Stimulated activated CD4-positive, alpha-beta T cell treated with anti-CD3 and anti-CD28 coated beads, Interleukin-15, amount 100 ng/mL, for 1 hour (primary cell): Measurements from ENCODE around the gene OPRD1.
"Not testable (repeated sequence)": the region's sequence is repeated elsewhere in the genome, so short reads cannot be mapped to it uniquely, and the experiment has no call there.

Source experiments
- DNase-seq, 2 donors: peaks; one replicate each; pipeline ENCODE4 v3.0.0-alpha.2; 2020; ENCODE audit warnings: low read depth in 1 of 2, low spot score in 1 of 2

OPRD1 gene

GRCh38 chr1:28840928-28841544 is 29.1 kb downstream of the OPRD1 start:
- no peak for DNase-seq

GRCh38 chr1:28845786-28846543 is 34.0 kb downstream of the OPRD1 start:
- no peak for DNase-seq

- DNase-seq: not testable (repeated sequence)
These were observed 35.2 kb downstream of the OPRD1 start for GRCh38 chr1:28847207-28847606.

GRCh38 chr1:28848416-28848815 is 36.4 kb downstream of the OPRD1 start:
- DNase-seq: no peak

- DNase-seq: no peak
These were observed 41.2 kb downstream of the OPRD1 start for GRCh38 chr1:28853093-28853742.

- not testable (repeated sequence) for DNase-seq
These were observed 42.4 kb downstream of the OPRD1 start for GRCh38 chr1:28854406-28854805.

- no peak for DNase-seq
These were observed 43.1 kb downstream of the OPRD1 start for GRCh38 chr1:28855046-28855445.

GRCh38 chr1:28855469-28855951 is 43.5 kb downstream of the OPRD1 start:
- DNase-seq: no peak

GRCh38 chr1:28855969-28856368 is 44.0 kb downstream of the OPRD1 start:
- DNase-seq: no peak

- no peak for DNase-seq
These were observed 48.5 kb downstream of the OPRD1 start for GRCh38 chr1:28860332-28861073.

GRCh38 chr1:28862571-28863403 is 50.8 kb downstream of the OPRD1 start:
- DNase-seq: no peak

GRCh38 chr1:28864695-28865094 is 52.7 kb downstream of the OPRD1 start:
- DNase-seq: no peak

GRCh38 chr1:28865997-28866650 is 54.2 kb downstream of the OPRD1 start:
- DNase-seq: no peak

GRCh38 chr1:28867850-28868249 is 55.9 kb downstream of the OPRD1 start:
- DNase-seq: no peak

- no peak for DNase-seq
These were observed 58.0 kb downstream of the OPRD1 start for GRCh38 chr1:28869952-28870351.

- no peak for DNase-seq
These were observed 59.8 kb downstream of the OPRD1 start for GRCh38 chr1:28871631-28872401.

GRCh38 chr1:28875134-28875533 is 63.2 kb downstream of the OPRD1 start:
- not testable (repeated sequence) for DNase-seq

GRCh38 chr1:28877132-28877781 is 65.3 kb downstream of the OPRD1 start:
- DNase-seq: peak; percentile 51 to 63

- no peak for DNase-seq
These were observed 66.8 kb downstream of the OPRD1 start for GRCh38 chr1:28878796-28879195.
